Uterus (tissue), 2 donors: ENCODE results near the gene DDX59.

Experiments
- POLR2A ChIP-seq, 2 donors: fragments of 450-650 bp; IDR thresholded peaks; one replicate each; pipeline ENCODE4 v1.6.1; 2016; ENCODE audit warnings: antibody characterized with exemption in 2 of 2, mild to moderate bottlenecking in 1 of 2, moderate library complexity in 1 of 2
- TF ChIP-seq, protein P1 (sequence below), 4 experiments: fragments of 200-600 bp in 2 of 4; fragments of 450-650 bp in 2 of 4; sonication (generic) in 2 of 4; IDR thresholded peaks; one replicate each; pipeline ENCODE4 v1.5.1; 2016 to 2019; ENCODE audit warnings: antibody characterized with exemption in 4 of 4, mild to moderate bottlenecking in 2 of 4, moderate library complexity in 1 of 4

GRCh38 chr1:200640373-200640962 is 29.2 kb downstream of the DDX59 start:
- no peak for TF ChIP-seq POLR2A (IDR thresholded peaks at IDR 0.05)
- TF ChIP-seq, protein P1, sequence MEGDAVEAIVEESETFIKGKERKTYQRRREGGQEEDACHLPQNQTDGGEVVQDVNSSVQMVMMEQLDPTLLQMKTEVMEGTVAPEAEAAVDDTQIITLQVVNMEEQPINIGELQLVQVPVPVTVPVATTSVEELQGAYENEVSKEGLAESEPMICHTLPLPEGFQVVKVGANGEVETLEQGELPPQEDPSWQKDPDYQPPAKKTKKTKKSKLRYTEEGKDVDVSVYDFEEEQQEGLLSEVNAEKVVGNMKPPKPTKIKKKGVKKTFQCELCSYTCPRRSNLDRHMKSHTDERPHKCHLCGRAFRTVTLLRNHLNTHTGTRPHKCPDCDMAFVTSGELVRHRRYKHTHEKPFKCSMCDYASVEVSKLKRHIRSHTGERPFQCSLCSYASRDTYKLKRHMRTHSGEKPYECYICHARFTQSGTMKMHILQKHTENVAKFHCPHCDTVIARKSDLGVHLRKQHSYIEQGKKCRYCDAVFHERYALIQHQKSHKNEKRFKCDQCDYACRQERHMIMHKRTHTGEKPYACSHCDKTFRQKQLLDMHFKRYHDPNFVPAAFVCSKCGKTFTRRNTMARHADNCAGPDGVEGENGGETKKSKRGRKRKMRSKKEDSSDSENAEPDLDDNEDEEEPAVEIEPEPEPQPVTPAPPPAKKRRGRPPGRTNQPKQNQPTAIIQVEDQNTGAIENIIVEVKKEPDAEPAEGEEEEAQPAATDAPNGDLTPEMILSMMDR (IDR thresholded peaks at IDR 0.05), result no peak
